Head of caudate nucleus (tissue), 42 donors: ENCODE results near the gene KCTD16.

Source experiments
- DNase-seq, 42 donors: peaks; one replicate each; pipeline versions ENCODE4 v3.0.0 to v3.0.0-alpha.2; 2020 to 2021; ENCODE audit warnings: mixed read lengths in 7 of 42
- intact Hi-C: fragments of 100-400 bp; cut with DNase I; formaldehyde crosslinking; loops from one replicate; pipeline ENCODE4 v1.15.0; 2022

The KCTD16 gene

DNA sequence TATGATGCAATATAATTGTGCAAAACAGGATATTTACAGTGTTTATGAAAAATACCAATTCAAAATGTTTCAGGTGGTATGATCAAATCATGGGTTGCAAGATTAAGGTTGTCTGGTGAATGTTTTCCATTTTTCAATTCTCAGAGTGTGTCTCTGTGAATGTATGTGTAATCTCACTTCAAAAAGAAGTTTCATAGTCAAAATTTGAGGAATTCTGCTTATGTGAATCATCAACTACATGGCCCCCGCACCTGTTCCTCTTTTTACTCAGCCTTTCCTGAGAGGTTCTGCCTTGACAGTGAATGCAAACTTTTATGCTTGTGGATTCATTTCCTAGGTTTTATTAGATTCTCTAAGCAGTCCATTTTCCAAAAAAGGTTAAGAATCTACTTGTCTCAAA is 32.1 kb downstream of the KCTD16 start:
- DNase-seq, result peak in 2 of 42 donors; percentile 22 to 30
- intact Hi-C loops, result no loop called here

DNA sequence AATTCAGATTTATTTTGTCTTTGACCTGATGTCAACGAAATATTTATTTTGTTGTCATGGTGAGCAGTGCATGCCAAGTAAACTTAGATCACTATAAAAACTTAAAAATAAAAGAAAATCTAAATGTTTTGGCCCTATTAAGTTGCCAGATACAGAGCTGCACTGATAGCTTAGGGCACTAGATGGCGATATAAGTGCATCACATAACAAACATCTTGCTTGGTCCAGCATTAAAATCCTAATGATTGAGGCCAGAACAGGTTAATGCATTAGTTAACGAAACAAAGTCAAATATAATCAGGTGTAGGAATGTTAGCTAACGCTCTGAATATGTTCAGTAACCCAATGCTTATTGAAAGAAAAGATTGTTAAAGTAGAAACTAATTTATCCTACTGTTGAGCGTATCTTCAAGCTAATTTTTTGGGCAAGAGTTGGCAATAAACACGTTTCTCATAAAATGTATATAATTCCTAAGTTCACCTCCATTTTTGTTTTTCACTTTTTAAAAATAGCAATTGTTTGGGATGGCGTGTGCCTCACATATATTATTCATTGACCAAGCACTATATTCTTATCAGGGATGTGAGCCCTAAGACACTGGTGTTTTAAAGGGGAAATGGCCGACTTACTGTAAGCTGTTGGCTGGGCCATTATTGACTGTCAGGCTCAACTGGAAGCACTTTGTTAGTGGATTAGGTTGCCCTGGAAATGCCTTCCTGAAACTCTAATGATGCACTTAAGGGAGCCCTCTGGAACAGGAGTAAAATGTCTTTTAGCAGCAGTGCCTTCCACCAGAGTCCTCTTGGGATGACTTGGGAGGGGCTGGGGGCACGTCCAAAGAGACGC is 33.3 kb downstream of the KCTD16 start:
- peak in 24 of 42 donors; percentile 15 to 83 (median 58) for DNase-seq
- intact Hi-C loops, result no loop called here

DNA sequence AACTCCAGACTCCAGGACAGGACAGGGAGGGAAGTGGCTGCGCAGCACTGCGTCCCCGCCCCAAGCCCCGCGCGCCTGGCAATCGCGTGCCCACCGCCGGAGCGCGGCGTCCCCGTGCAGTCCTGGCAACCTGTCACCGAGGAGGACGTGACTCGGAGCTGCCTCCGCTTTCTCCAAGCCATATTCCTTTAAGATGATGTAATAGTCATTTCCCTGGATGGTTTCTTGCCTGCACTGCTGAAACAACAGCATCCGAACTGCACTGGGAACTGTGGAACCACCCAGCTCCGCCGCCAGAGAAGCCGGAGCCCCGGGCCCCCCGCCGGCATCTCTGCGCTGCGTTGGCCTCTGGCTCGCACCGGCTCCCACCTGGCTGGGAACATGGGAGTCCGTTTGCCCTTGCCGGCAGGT is 34.5 kb downstream of the KCTD16 start:
- peak in 41 of 42 donors; percentile 8 to 81 (median 49) for DNase-seq
- intact Hi-C loops, result no loop called here

DNA sequence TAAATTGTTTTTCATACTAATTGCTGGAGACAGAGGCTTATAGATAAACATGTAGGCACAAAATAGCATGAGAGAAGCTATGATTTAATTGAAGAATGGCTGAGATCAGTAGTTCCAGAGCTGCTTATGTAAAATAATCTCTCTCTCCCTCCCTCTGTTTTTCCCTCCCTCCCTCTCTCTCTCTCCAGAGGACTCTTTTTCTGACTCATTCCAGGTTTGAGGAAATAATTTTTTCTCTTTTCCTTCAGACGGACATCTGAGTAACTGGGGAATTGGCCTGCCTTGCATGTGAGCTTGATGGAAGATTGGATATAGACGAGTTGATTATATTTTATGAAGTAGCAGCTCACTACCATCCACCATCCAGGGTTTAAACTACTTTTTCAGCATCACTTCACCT is 35.5 kb downstream of the KCTD16 start:
- intact Hi-C loops, result no loop called here
- no peak for DNase-seq

DNA sequence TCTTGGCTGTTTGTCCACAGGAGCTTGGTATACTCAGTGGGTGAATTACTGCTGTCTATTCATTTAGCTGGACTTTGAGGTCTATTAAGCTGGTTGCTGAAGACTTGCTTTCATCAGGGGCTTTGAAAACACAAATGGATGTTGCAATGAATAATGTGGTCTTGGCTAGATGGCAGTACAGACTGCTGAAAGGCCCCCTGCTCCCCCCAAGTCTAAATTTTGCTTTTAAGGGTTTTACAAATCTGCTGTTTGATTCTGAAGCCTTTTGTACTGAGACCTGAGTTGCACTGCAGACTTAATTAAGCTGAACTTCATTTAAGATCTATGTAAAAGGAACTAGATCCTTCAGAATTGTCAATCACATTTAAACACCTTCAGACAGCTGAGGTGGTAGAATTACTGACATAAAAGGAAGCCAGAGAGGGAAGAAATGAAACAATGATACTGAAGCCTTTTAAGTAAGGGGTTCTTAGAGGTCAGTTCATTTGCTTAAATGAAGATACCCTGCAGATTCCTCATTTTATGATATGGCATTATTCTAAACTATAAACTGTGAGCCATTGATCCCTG is 37.3 kb downstream of the KCTD16 start:
- intact Hi-C loops, result no loop called here
- DNase-seq, result peak in 1 of 42 donors; percentile 19

DNA sequence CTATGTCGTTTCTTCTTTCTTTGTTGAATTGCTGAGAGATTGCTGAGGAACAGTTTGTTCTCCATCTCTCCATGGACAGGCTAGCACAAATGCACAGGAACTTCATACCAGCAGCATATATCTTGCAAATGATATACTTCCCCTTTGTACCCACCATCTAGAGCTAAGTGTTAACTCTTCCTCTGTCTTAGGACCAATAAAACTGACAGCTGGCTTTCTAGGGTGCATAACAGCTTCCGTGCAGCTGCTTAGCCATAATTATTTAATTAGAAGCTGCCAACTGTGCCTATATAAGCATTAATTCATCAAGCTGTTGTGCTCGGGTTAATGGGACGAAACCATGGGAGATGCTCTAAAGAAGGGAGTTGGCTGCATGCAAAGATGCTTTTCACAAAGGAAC is 38.7 kb downstream of the KCTD16 start:
- DNase-seq, result no peak
- intact Hi-C loops, result no loop called here

DNA sequence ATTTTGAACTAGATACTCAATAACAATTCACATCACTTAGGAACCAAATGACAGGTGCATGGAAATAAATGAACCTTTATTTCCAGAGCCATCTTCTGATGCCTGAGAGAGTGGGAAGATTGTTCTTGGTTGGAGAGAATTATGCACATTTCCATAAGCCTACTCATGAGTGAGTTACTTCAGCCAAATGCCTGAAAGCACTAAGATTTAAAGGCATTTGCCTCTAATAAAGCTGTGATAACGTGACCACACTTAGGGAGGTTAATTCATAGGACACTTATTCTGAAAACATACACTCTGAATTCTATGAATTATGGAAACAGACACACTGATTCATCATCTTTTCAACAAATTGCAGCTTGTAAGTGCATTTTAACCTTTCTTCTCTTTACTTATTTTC is 40.0 kb downstream of the KCTD16 start:
- peak in 1 of 42 donors; percentile 13 for DNase-seq
- intact Hi-C loops, result no loop called here

DNA sequence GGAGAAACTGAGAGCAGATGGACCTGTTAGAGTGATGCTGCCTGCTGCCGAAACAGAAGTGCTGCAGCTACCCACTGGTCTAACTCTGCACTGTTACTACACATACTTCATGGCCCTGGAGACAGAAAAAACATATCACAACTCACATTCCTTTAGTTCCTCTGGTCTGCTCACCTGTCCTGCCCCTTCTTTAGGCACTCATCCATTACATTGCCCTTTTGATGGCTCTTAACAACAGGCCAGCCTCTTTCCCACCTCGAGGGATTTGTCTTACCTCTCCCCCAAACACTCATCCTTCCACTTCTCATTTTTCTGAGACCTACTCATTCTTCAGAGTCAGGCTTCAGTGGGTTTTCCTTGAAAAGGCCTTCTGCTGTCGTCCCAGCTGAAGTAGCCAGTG is 49.2 kb downstream of the KCTD16 start:
- no peak for DNase-seq
- intact Hi-C loops, result no loop called here

DNA sequence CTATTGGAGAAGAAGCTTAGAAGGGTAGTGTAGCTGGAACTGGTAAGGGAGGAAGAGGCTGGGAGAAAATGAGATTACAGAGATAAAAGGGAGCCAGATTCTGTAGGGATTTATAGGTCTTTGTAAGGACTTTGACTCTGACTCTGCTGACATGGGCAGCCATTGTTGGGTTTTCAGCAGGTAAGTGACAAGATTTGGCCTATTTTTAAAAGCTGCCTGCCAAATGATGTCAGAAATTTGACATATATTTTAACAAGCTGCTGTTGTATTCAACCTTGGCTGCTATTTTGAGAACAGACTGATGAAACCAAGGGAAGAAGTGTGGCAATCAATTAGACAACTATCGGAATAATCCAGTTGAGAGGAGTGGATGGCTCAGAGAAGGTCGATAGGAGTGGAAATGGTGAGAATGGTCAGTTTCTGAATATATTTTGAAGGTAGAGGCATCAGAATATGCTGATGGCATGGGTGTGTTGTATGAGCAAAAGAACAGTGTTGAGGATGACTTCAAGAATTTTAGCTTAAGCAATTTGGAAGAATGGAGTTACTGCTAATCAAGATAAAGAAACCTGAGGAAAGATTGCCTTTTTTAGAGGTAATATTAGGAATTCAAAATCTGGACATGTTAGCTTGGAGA is 56.8 kb downstream of the KCTD16 start:
- DNase-seq, result peak in 4 of 42 donors; percentile 20 to 57 (median 37)
- intact Hi-C loops, result no loop called here

DNA sequence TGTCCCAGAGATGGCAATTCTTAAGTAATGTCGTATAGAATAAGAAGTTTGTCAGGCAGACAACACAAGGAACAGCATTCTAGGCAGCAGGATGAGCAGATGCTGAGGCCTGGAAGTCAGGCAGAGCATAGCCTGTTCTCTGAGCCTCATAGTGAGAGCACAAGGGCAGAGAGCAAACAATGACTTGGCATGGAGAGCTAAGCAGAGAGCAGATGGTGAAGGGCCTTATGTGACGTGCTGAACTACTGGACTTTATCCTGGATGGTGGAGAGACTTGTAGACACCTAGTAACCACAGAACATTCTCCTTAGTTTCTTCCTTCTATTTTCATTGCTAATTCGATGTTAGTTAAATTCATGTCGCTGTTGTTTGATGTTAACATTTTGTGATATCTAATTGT is 60.1 kb downstream of the KCTD16 start:
- no peak for DNase-seq

DNA sequence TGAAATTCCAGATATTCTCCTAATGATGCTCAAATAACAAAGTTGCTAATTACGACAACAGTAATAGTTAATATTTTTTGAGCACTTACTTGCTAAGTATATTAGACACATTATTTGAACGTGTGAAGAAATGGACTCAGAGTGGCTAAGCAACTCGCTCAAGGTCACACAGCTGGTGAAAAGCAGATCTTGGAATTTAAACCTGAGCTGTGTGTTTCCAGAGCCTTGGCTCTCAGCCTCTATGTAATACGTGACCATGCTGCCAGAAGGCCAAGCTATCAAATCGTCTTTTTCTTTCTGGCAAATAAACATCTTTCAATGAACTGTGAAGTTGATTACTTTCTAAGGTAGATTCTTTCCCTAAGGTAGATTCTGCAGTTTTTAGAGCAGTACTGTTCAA is 61.6 kb downstream of the KCTD16 start:
- no peak for DNase-seq

More for the DNA sequence above, 60.1 kb downstream of the KCTD16 start:
- intact Hi-C loops, result no loop called here

DNA sequence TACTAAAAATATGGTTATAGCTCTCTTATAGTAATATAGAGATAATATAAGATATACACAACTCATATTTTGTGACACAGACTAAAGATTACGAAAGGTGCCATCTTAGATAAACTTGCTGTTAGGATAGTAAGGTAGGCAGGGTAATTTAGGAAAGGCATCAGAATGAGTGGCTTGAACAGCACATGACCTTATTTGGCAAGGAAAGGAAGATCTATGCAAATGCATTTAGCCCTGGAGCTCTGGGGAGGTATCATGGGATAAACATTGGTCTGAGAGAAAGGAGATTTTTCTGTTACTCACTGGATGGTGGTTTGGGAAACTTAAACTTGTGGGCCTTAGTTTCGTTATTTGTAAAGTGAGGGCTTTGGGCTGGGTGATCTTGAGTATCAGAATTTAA is 65.8 kb downstream of the KCTD16 start:
- no peak for DNase-seq

More for the DNA sequence above, 61.6 kb downstream of the KCTD16 start:
- intact Hi-C loops, result no loop called here

DNA sequence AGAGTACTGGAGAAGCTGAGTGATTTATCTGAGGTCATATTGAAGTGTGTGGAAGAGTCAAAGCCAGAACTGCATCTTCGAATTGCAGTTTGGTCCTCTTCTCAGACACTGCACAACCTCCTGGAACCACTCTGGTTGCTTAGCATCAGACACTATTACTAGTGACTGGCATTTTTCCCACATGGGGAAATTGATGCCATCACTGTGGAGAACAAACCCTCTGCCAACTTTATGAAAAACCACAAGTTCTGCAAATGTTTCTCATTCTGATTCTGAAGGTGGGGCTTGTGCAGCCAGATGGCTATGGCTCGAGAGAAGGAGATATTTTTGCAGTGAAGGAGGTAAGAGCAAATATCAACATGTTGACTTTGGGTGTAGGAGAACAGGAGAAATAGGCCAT is 67.2 kb downstream of the KCTD16 start:
- peak in 3 of 42 donors; percentile 4 to 5 (median 5) for DNase-seq
- intact Hi-C loops, result no loop called here

More for the DNA sequence above, 65.8 kb downstream of the KCTD16 start:
- intact Hi-C loops, result no loop called here

DNA sequence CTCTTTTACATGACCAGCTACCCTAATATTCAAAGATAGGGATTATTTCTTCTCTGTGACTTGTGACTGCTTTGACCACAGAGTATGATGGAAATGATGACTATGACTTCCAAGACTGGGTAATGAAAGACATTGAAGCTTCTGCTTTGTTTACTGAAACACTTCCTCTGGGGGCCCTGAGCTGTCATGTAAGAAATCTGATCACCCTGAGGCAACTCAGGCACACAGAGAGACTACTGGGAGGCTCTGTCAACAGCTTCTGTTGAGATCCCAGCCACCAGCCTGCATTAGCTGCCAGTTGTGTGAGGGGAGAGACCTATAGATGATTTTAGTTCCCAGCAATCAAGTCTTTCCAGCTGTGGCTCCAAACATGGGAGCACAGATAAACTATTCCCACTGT is 76.5 kb downstream of the KCTD16 start:
- intact Hi-C loops, result no loop called here

DNA sequence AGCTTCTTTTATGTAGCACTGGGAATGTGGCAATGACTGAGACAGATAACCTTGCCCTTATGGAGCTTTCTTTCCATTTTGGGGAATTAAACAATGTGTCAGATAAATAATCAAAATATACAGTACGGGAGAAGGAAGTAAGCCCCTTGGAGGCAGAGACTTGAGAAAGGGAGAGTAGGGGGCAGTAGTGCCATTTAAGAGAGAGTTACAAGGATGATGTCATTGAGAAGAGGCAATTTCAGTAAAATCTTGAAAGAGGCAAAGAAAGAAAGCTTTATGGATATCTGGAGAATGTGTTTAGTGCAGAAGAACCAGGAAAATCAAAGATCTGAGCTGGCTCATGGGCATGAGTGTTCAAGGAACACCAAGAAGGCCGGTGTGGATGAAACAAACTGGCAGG is 77.3 kb downstream of the KCTD16 start:
- intact Hi-C loops, result no loop called here
- no peak for DNase-seq

More for the DNA sequence above, 76.5 kb downstream of the KCTD16 start:
- no peak for DNase-seq

DNA sequence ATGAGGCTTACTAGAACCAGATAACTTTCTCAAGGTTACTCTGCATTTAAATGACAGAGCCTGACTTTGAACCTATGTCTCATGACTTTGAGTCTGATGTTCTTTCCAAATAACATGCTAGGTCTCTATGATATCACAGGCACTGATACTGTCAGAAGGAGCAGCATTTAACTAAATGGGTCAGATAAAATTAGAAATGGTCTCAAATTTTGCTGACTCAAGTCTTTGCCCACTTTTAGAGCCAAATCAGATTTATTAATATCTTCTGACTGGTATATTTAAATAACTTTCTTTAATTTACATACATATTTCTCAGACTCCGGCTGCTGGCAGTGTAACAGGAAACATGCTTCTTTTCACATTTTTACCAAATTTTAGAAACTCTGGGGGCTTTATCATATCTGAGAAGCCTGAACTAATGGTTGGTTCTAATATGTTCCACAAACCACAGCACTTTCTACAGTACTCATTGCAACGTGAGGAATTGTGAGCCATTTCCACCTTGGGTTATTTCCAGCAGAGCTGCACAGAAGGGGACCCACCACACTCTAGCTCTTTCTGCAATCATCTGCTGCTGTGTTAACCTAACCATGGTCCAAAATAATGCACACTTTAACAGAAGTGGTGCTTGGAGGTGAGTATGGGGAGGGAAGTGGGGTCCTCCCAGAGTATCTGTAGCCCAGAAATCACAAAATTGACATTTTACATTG is 79.2 kb downstream of the KCTD16 start:
- intact Hi-C loops, result no loop called here
- DNase-seq, result no peak

DNA sequence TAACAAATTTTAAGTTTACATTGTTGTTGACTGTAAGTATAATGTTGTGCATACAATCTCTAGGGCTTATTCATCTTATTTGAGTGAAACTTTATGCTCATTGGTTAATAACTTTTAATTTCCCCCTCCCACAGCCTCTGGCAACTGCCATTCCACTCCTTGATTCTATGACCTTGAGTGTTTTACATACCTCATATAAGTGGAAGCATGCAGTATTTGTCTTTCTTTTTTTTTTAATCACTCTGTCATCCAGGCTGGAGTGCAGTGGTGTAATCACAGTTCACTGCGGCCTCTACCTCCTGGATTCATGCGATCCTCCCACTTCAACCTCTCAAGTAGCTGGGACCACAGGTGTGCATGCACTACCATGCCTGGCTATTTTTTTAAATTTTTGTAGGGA is 83.9 kb downstream of the KCTD16 start:
- DNase-seq, result no peak
- intact Hi-C loops, result no loop called here

DNA sequence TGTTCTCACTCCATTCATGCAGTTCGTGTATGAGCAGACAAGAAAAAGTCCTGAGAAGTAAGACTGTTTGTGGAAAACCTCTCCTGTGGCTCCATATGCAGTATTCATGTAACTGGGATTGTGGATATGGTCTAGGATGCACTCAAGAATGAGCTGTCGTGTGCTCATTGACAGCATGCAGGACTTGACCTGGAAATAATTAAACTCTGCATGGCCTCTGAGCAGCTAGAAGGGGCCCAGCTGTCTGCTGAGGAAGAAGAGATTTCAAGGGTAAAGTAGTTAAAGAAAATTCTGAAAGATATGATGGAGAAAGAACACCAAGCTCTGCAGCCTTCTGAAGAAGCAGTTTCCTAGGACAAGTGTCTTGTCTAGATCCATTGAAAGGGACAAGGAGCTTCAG is 89.4 kb downstream of the KCTD16 start:
- intact Hi-C loops, result no loop called here
- no peak for DNase-seq

DNA sequence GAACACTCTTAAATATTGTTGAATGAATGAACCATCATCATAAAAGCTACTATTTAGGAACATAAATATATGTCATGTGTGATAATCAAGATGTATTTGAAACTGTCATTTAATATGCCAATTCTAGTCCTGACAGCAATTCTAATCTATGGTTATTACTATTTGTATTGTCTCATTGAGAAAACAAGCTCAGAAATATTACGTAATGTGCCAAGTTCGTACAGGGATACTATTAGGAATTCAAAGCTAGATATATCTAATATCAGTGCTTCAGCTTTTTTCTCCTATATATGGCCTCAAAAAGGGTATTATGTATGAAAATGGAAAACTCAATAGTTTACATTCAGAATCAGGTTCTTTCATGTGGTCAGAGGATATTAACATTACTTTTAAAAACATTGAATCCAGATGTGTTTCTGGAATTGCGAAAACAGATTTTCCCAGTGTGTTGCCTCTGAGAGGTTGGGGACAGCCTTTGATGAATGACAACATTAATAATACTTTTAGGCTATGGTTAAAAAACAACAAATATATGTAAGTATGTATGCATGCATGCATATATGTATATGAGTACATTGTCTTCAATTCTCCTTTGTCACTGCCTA is 95.1 kb downstream of the KCTD16 start:
- DNase-seq, result no peak
- intact Hi-C loops, result no loop called here
